Measurements from ENCODE around the gene P4HB.
"Not testable (repeated sequence)": the region's sequence is repeated elsewhere in the genome, so short reads cannot be mapped to it uniquely, and the experiment has no call there.

P4HB gene

DNA sequence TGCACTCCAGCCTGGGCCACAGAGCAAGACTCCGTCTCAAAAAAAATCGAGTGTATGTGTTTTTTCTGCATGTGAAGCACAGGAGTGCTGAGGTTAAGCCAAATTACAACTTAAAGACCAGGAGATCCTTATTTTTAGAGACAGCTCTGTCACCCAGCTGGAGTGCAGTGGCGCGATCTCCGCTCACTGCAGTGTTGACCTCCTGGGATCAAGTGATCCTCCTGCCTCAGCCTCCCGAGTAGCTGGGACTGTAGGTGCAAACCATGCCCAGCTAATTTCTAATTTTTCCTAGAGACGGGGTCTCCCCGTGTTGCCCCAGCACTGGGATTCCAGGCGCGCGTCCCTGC is 18.0 kb downstream of the P4HB start:
- TF ChIP-seq ZFX (IDR thresholded peaks at IDR 0.05) = no peak
- H3K27ac ChIP-seq = no peak overlapping the region

DNA sequence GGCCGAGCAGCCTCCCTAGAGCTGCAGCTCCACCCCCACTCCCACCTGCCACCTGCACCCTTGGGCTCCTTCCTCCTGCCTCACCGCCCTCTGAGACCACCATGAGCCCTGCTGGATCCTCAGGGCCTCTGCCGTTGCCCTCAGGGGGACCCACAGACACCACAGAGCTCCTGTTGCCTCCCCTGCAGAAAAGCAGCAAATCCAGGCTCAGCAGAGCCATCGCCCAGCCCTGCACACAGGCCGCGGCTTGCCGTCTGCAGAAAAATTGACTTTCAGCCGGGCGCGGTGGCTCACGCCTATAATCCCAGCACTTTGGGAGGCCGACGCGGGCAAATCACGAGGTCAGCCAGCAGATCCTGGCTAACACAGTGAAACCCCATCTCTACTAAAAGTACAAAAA is 18.5 kb downstream of the P4HB start:
- TF ChIP-seq, protein P1, sequence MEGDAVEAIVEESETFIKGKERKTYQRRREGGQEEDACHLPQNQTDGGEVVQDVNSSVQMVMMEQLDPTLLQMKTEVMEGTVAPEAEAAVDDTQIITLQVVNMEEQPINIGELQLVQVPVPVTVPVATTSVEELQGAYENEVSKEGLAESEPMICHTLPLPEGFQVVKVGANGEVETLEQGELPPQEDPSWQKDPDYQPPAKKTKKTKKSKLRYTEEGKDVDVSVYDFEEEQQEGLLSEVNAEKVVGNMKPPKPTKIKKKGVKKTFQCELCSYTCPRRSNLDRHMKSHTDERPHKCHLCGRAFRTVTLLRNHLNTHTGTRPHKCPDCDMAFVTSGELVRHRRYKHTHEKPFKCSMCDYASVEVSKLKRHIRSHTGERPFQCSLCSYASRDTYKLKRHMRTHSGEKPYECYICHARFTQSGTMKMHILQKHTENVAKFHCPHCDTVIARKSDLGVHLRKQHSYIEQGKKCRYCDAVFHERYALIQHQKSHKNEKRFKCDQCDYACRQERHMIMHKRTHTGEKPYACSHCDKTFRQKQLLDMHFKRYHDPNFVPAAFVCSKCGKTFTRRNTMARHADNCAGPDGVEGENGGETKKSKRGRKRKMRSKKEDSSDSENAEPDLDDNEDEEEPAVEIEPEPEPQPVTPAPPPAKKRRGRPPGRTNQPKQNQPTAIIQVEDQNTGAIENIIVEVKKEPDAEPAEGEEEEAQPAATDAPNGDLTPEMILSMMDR (conservative IDR thresholded peaks at IDR 0.05) = no peak
- no peak for TF ChIP-seq ZFX (IDR thresholded peaks at IDR 0.05)
- H3K27ac ChIP-seq = peak overlapping the region; percentile 10; the same call in 1 of the 2 replicates

DNA sequence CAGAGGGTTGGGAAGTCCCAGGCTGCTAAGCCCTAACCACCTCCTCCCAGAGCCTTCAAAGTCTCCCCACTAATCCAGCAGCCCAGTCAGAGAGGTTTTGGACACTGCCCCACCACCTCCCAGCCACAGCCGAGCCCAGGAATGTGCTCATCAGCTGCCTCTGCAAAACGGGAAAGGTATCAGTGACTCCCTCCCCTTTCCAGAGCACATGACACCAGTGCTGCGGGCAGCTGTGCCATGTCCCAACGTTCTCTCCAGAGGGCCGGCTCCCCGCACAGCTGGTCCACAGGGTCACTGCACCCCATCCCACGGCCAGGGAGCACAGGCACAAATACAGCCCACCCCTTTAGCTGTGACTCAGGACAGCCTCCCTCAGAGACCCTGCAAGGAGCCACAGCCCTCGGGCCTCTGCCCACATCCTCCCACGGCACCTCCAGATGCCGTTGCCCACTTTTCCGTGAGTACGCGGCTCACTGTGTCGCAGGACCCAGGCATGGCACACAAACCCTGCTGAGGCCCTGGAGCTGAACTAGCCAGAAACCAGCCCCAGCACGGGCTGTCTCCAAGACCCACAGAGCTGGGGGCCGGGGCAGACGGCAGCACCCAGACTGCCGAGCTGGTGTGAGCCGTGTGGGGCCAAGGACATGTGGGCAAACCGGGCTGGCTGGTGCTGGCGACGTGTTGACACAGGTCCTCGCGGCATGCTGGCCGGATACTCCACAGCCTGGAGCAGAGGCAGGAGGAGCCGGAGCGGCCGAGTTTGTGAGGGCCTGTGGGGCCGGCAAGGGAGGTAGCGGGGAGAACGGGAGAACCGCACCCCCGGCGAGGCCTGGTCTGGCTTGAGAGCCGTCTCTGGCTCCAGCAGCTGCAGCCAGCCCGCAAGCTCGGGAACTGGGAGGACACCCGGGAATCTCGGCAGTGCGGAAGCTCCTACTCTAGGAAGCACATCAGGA is 19.2 kb downstream of the P4HB start:
- peak overlapping the region; percentile 10; the same call in 1 of the 2 replicates for H3K27ac ChIP-seq
- TF ChIP-seq, protein P1 (conservative IDR thresholded peaks at IDR 0.05) = no peak
- TF ChIP-seq ZFX (IDR thresholded peaks at IDR 0.05) = no peak

DNA sequence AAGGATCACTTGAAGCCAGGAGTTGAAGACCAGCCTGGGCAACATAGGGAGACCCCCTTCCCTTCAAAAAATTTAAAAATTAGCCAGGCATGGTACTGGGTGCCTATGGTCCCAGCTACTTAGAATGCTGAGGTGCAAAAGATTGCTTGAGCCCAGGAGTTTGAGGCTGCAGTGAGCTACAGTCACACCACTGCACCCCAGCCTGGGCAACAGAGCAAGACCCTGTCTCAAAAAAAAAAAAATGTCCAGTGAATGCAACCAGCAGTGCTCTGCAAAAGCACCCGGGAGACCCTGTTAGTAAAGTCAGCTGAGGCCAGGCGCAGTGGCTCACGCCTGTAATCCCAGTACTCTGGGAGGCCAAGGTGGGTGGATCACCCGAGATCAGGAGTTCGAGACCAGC is 20.3 kb downstream of the P4HB start:
- not testable (repeated sequence) for H3K27ac ChIP-seq

DNA sequence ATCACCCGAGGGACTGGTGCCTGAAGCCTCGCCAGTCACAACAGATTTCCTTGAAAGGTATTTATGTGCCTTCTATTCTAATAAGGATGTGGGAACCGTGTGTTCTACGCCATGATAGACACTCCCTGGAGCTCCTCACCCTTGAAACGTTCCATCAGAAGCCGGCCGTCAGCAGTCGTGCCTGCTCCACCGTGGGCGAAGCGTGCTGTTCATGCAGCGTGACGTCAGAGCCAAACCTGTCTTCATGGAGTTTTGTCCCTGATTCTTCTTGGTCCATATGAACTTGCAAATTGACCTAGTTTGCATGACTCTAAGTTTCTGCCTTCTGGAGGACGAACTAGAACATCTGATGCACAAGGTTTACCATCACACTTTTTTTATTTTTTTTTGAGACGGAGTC is 21.0 kb downstream of the P4HB start:
- TF ChIP-seq ZFX (IDR thresholded peaks at IDR 0.05) = no peak
- TF ChIP-seq, protein P1 (conservative IDR thresholded peaks at IDR 0.05) = no peak
- no peak overlapping the region for H3K27ac ChIP-seq

DNA sequence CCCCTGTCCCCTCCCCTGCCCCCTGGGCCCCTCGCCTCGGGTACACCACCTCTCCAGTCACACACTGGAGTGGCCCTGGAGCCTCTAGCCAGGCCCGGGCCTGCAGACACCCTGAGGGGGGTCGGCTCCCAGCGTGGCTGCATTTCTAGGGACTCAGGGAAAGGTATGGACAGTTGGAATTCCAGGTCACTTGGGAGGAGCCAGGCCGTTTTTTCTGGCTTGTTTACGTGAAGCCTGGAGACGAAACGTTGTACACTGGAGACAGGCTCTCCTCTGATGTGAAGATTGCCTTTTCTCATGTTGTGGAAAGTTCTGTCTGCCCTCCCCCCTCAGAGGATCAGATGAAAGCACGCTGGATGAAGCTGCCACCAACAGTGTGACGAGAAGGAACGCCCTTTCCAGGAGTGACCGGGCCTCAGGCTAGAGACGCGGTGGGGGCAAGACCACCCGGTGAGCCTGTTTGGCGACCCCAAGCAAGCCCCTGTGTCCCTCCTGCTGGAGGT is 21.5 kb downstream of the P4HB start:
- TF ChIP-seq, protein P1 (conservative IDR thresholded peaks at IDR 0.05) = no peak
- no peak for TF ChIP-seq ZFX (IDR thresholded peaks at IDR 0.05)
- H3K27ac ChIP-seq = no peak overlapping the region

DNA sequence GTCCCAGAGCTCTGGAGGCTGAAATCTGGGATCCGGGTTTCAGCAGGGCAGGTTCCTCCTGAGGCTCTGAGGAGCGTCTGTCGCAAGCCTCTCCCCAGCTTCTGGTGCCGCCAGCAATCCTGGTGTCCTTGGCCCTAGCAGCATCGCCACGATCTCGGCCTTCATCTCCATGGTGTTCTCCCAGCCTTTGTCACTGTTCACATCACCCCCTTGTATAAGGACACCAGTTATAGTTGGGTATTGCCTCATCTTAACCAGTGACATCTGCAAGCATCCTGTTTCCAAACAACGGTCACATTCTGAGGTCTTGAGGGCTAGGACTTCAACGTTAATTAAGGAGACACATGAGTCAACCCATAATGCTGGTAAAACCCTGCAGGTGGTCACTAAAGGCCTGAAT is 22.7 kb downstream of the P4HB start:
- TF ChIP-seq, protein P1 (conservative IDR thresholded peaks at IDR 0.05) = no peak
- TF ChIP-seq ZFX (IDR thresholded peaks at IDR 0.05) = no peak
- H3K27ac ChIP-seq = no peak overlapping the region

DNA sequence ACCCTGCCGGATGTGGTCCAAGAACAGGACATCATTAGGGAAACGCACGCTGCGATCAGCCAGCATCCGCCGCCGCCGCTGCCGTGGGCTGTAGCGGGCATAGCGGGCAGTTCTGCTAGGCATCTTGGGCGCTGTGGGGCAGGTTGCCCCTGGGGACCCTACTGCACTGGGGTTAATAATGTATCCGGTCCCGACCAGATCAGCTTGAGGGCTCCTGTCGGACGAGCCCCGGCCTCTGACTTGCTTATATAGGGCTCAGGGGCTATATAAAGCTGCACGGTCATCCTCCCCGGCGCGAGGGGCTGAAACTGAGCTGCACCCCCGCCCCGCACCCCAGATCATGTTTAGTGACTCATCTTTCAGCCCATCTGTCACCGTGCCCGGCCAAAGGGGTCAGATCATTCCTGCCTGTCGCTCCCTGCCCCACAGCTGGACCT is 25.5 kb downstream of the P4HB start, which contains the start of gene PPP1R27:
Gene PPP1R27 (minus strand): TSS at position 220 of the 437 bp plus-strand sequence. CDS start 97 bp downstream, at position 123.
- peak within 1 kb of the TSS; percentile 96 for H3K27ac ChIP-seq
- TF ChIP-seq, protein P1 (conservative IDR thresholded peaks at IDR 0.05) = no peak
- TF ChIP-seq ZFX (IDR thresholded peaks at IDR 0.05) = no peak
